ENCODE results near the gene ATIC. TPM values are rescaled to one million over a fixed set of nuclear protein-coding genes. Genes with fewer than 3 reads are reported as not detected.

ATIC gene
- total RNA-seq, 4 donors from 2014 or later = 29.4 to 42.7 (median 38.6) TPM

DNA sequence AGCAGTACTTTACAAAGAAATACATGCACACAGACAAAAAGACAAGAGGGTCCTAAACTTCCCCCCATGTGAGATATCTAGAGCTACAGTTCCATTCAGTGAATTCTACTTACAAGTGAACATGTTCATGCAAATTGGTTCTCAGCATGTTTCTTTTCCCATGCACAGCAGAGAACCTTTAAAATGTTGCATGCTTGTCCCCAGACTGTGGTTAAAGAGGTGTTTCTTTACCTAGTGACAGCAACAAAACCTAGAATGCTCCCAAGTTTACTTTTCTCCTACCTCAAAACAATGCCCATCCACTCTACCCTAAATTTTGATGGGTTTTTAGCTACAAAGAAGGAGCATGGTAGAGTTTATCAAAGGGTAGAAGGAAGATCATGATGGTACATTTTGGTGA is 80.3 kb downstream of the ATIC start:
- Histone ChIP-seq H3K27me3 (no peaks in the 10 kb centered on the region), H3K36me3 (peaks cover 0 to 30% (median 0%) of the 10 kb centered on the region in 3 donors), H3K9me3 (no peaks in the 10 kb centered on the region), H3K4me3 (no peak overlapping the region), H3K4me1 (peaks cover 0 to 4% (median 0%) of the 10 kb centered on the region in 3 donors), H3K27ac (no peak overlapping the region)
- intact Hi-C loops (cut with DNase I) = no loop called here
- TF ChIP-seq, protein P1, sequence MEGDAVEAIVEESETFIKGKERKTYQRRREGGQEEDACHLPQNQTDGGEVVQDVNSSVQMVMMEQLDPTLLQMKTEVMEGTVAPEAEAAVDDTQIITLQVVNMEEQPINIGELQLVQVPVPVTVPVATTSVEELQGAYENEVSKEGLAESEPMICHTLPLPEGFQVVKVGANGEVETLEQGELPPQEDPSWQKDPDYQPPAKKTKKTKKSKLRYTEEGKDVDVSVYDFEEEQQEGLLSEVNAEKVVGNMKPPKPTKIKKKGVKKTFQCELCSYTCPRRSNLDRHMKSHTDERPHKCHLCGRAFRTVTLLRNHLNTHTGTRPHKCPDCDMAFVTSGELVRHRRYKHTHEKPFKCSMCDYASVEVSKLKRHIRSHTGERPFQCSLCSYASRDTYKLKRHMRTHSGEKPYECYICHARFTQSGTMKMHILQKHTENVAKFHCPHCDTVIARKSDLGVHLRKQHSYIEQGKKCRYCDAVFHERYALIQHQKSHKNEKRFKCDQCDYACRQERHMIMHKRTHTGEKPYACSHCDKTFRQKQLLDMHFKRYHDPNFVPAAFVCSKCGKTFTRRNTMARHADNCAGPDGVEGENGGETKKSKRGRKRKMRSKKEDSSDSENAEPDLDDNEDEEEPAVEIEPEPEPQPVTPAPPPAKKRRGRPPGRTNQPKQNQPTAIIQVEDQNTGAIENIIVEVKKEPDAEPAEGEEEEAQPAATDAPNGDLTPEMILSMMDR (IDR thresholded peaks at IDR 0.05) = no peak
- TF ChIP-seq POLR2A (IDR thresholded peaks at IDR 0.05) = no peak
- no peak for DNase-seq

DNA sequence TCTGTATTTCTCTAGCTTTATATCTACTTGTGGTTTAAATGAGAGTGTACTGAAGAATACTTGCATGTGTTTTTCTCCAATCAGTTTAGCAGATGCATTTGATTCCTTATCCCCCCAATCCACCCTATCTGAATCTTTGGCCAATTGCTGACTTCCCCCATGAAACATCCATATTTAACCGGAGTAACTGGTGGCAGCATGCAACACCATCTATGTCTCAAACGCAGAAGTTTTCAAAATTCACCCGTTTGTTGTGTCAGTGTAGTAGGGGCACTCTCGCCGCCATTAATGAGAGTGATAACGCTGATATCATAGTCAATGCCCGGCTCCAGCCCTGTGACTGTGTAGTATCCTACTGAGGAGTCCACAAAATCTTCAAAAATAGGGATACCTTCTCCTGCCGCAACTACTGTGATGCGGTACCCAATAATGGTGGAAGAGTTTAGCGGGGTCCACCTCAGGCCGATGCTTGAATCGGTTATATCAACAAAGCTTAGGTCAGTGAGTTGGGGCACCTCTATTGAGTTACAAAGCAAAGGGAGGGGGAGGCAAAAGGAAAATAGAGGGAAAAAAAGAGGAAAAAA is 80.9 kb downstream of the ATIC start:
- TF ChIP-seq, protein P1 (IDR thresholded peaks at IDR 0.05) = no peak
- DNase-seq = no peak
- Histone ChIP-seq H3K4me3 (no peak overlapping the region), H3K4me1 (peaks cover 0 to 11% (median 0%) of the 10 kb centered on the region in 3 donors), H3K27ac (no peak overlapping the region), H3K9me3 (no peaks in the 10 kb centered on the region), H3K27me3 (no peaks in the 10 kb centered on the region), H3K36me3 (peaks cover 0 to 31% (median 0%) of the 10 kb centered on the region in 3 donors)
- 92 to 95% methylated on average over 12 of the region's 12 CpGs for WGBS, 2 donors
- intact Hi-C loops (cut with DNase I) = no loop called here

DNA sequence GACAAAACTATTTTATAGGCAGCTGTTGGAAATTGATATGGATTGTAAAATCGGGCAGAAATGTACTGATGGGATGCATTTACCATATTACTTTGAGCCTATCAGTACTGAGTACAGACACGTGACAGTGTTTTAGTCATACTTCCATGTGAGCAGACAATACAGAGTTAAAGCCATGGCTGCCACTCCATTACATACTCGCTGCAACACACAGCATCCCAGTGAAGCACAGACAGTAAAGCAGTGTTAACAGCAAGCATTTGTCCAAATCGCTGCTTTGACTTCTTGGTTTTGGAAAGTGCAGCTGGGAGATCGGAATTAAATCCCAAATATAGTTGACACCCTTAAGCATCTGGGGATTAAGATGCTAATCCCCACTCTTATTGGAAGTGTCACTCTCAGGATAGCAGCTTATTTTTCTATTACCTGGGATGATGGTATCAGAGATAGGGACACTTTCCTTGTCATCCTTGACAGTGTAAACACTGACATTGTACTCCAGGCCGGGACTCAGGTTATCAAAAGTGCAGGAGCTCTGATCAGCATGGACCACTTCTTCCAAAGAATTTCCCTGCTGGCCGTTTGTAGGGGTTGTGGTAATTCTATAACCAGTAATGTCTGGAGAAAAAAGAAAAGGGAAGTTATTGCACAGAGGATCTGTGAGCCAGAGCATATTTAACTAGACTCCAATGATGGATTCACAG is 82.4 kb downstream of the ATIC start:
- intact Hi-C loops (cut with DNase I) = no loop called here
- Histone ChIP-seq H3K4me1 (peaks cover 0 to 11% (median 0%) of the 10 kb centered on the region in 3 donors), H3K9me3 (no peaks in the 10 kb centered on the region), H3K27ac (no peak overlapping the region), H3K27me3 (no peaks in the 10 kb centered on the region), H3K4me3 (no peak overlapping the region), H3K36me3 (peaks cover 0 to 18% (median 0%) of the 10 kb centered on the region in 3 donors)
- WGBS, 2 donors = 54 to 61% methylated on average over 7 of the region's 7 CpGs
- no peak for DNase-seq
- TF ChIP-seq, protein P1 (IDR thresholded peaks at IDR 0.05) = no peak
- no peak for TF ChIP-seq POLR2A (IDR thresholded peaks at IDR 0.05)

DNA sequence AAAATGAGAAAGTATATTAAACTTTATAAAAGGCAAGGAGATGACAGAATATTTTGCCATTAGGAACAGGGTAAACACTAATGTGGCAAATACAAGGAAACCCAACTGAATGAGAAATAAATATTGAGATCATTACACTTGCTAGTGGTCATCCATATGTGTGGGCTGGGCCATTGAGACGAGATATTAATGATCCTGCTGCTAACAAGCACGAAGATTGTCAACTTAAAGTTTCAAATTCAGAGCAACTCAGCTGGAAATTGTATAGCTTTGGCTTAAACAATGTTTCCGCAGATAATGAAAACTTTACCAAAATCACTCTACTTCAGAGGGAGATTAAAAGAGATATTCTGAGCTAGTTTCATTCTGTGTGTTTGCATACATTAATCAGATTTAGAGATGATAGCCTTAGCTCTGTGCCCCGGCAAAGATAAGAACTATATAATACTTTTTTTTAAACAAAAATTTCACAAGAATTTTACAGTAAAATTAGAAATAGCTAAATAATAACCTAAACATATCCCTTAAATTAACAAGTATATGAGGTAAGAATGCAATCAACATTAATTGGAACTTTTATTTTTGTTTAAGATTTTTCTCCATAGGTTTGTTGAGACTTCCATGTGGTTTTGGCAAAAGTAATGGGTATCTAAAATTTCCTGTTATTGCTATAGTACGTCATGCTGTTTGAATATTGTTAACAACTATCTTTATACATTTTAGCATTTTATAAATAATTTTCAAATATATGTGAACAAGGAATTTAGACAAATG is 84.0 kb downstream of the ATIC start:
- Histone ChIP-seq H3K36me3 (peaks cover 0 to 15% (median 0%) of the 10 kb centered on the region in 3 donors), H3K27me3 (no peaks in the 10 kb centered on the region), H3K4me3 (no peak overlapping the region), H3K9me3 (no peaks in the 10 kb centered on the region), H3K4me1 (peaks cover 0 to 11% (median 0%) of the 10 kb centered on the region in 3 donors), H3K27ac (peak overlapping the region in 2 of 4 donors; percentile 6 to 40)
- no peak for TF ChIP-seq POLR2A (IDR thresholded peaks at IDR 0.05)
- TF ChIP-seq, protein P1 (IDR thresholded peaks at IDR 0.05) = no peak
- intact Hi-C loops (cut with DNase I) = no loop called here
- 49 to 63% methylated on average over 5 of the region's 5 CpGs for WGBS, 2 donors
- no peak for DNase-seq
